NCI-H1417 treated with DMSO at 0.1 percent for 48 hours (cell line): Measurements from ENCODE around the gene ADAMTS2.

Experiments used
- DNase-seq: peaks from one replicate; lab custom pipeline; 2025; lab: John Stamatoyannopoulos, UW

Gene ADAMTS2

GRCh38 chr5:179343719-179344430, 1.4 kb downstream of the ADAMTS2 start:
- no peak for DNase-seq

DNA sequence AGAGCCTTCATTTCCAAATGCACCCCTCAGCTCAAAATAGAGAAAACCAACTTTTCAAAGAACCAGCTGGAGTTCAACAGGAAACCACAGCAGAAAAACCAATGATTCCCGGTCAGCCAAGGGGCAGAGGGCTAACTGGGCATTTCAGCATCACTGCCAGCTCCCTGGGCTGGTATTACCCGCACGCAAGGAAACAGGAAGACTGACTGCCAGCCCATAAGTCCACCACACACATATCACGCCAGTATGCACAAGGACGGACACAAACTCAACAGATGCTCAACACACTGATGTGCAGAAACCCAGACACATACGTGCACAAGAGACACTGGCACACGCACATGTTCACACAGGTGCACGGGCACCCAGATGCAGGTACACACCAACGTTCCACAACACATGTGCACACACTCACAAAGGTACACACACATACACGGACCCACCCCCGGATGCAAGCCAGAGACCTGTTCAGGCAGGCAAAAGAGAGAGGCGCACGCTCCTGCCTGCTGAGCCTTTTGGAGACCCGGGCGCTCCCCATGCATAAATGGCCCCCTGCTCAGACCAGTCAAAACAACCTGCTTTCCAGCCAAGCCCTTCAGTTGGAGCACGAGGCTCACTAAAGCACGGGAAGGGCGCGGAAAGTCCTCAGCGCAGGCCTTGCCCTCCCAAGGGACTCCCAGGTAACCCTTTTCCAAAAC, 2.1 kb downstream of the ADAMTS2 start:
- no peak for DNase-seq

GRCh38 chr5:179342577-179342976, 2.7 kb downstream of the ADAMTS2 start:
- DNase-seq = no peak

DNA sequence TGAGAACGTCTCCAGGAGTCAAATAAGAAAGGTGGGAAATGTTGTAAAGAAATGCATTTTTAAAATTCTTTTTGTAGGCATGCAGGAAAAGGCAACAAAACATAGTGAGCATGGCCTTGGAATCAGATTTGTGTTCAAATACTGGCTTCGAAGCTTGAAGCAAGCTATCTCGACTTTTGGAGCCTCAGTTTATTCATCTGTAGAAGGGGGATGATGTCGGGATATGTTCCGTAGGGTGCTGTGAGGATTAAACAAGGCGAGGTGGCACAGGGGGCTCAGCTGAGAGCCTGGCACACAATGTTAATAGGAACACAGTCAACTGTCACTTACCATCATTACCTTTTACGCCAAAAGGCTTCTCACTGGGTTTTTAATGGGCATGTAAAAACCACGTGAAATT, 4.8 kb downstream of the ADAMTS2 start:
- no peak for DNase-seq

GRCh38 chr5:179339996-179340395, 5.3 kb downstream of the ADAMTS2 start:
- no peak for DNase-seq

DNA sequence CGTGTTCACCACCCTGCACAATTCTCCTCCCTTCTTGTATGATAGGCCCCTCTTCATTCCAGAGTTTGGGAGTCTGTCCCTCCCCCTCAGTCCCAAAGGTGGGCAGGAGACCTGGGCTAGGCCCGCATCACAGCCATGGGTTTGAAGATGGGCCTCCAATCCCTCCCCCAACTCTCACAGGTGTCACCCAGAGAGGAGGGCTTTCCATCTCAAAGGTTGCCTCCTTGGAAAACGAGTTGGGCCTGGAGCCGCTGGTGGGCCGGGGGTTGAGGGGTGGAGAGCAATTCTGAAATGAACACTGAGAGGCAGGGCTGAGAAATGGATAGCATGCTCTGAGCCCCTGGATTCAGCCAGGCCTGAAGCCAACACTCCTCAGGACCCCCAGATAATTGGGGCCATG, 6.2 kb downstream of the ADAMTS2 start:
- DNase-seq = no peak

GRCh38 chr5:179337796-179338676, 7.2 kb downstream of the ADAMTS2 start:
- DNase-seq = no peak

- no peak for DNase-seq
These were observed 8.1 kb downstream of the ADAMTS2 start for GRCh38 chr5:179336871-179337795.

- no peak for DNase-seq
These were observed 9.0 kb downstream of the ADAMTS2 start for GRCh38 chr5:179336126-179336870.

DNA sequence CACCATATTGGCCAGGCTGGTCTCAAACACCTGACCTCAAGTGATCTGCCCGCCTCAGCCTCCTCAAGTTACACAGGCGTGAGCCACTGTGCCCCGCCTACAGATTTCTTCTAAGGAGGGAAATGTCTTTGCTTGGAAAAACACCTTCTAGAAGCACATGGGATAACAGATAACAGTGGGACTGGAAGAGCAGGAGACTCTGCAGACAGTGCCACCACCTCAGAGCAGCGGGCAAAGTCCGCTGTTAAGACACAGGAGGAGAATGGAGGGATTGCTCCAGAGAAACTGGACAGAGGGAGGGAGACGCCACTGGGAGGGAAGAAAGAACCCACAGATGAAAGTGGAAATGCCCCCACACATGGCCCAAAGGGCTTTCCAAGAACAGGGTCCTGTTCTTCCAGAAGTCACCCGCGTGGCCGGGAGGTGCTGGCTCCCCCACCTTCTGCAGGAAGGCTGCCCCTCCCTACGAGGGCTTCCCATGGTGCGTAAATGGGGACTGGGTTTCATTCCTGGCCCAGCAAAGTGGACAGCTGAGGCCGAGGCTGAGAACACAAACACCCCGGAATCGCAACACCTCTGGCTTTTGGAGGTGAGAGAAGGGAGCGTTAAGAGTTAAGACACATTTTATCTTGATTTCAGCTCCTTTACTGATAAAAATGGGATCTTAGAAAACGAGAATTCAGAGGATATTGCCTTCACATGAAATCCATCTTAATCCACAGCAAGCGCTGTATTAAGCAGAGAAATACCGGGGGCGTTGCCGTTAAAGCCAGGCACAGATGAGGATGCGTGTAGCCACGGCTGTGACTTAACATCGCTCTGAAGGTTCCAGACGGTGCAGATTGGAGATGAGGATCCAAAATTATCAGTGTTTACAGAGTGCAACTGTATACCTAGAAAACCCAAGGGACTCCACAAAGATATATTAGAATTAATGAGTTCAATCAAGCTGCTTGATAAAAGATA, 11.2 kb downstream of the ADAMTS2 start:
- DNase-seq = no peak

GRCh38 chr5:179332741-179333290, 12.4 kb downstream of the ADAMTS2 start:
- no peak for DNase-seq

GRCh38 chr5:179331591-179332375, 13.5 kb downstream of the ADAMTS2 start:
- no peak for DNase-seq

GRCh38 chr5:179330186-179330900, 14.9 kb downstream of the ADAMTS2 start:
- DNase-seq = no peak

- DNase-seq = no peak
These were observed 17.0 kb downstream of the ADAMTS2 start for GRCh38 chr5:179328291-179328690.

GRCh38 chr5:179327021-179327735, 18.1 kb downstream of the ADAMTS2 start:
- DNase-seq = no peak

GRCh38 chr5:179326122-179326927, 18.9 kb downstream of the ADAMTS2 start:
- no peak for DNase-seq
